ENCODE data around the gene COL23A1.

Gene COL23A1

DNA sequence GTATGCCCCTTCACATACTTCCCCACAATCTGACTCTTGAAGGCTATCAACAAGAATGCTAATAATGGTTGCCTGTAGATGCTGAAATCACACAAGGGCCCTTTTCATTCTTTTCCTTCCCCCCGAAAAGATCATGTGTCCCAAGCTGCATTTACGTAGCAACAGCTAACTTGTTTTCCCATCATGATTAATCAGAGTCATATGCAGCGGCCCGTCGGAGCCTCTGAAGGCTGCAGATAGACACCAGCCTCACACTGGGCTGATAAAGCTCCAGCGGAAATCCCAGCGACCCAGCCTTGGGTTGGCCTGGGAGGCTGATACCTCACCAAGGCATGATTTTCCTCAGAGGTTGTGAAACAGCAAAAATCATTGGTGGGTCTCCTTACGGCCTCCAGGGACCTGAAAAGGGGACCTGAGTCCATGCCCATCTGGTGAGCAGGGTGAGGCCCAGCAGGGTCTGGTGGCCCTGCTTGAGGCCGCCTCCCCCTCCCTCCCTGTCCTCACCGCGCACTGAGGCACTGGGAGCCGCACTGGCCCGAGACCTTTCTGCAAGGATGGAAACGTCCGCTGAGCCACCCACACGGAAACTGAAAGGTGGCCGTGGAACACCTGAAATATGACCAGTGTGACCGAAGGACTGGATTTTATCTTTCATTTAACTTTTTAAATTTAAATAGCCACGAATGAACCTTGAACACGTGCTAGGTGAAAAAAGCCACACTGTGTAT lies 243.4 kb downstream of the COL23A1 start:
- TF ChIP-seq, protein P1, sequence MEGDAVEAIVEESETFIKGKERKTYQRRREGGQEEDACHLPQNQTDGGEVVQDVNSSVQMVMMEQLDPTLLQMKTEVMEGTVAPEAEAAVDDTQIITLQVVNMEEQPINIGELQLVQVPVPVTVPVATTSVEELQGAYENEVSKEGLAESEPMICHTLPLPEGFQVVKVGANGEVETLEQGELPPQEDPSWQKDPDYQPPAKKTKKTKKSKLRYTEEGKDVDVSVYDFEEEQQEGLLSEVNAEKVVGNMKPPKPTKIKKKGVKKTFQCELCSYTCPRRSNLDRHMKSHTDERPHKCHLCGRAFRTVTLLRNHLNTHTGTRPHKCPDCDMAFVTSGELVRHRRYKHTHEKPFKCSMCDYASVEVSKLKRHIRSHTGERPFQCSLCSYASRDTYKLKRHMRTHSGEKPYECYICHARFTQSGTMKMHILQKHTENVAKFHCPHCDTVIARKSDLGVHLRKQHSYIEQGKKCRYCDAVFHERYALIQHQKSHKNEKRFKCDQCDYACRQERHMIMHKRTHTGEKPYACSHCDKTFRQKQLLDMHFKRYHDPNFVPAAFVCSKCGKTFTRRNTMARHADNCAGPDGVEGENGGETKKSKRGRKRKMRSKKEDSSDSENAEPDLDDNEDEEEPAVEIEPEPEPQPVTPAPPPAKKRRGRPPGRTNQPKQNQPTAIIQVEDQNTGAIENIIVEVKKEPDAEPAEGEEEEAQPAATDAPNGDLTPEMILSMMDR (IDR thresholded peaks at IDR 0.05; ENCODE audit: low read length, missing control alignments): no peak
- H3K4me3 ChIP-seq (replicated peaks; ENCODE audit: low read depth, low read length): no peak overlapping the region
- no peak for DNase-seq (ENCODE audit: low read depth)

DNA sequence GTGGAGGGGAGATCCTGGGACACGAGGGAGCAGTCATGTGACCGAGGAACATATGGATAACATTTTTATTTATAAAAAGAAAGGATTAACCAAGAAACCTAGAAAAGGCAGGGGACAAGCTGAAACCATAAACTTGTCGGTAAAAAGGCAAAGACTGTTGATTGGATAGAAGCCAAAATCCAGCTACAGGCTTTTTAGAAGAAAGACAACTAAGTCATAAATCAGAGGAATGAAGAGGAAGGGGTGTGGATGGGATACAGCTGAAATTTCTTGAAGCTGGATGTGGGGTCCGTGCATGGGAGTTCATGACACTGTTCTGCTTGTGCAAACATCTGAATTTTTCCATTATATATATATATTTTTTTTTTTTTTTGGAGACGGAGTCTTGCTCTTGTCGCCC lies 246.9 kb downstream of the COL23A1 start:
- TF ChIP-seq, protein P1 (IDR thresholded peaks at IDR 0.05; ENCODE audit: low read length, missing control alignments): no peak
- no peak for DNase-seq (ENCODE audit: low read depth)
- H3K4me3 ChIP-seq (replicated peaks; ENCODE audit: low read depth, low read length): no peak overlapping the region

DNA sequence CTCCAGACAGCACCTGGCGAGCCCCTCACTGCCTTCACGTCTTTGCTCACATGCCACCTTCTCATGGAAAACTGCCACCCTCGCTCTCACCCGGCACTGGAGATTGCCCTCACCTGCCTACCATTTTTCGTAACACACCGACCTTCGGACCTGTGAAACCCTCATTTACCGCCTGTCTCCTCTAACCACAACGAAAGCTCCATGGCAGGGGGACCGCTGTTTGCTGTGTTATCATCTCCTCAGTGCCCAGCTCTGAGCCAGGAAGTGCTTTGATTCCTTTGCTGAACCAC lies 248.4 kb downstream of the COL23A1 start:
- no peak overlapping the region for H3K4me3 ChIP-seq (replicated peaks; ENCODE audit: low read depth, low read length)
- TF ChIP-seq, protein P1 (IDR thresholded peaks at IDR 0.05; ENCODE audit: low read length, missing control alignments): no peak

DNA sequence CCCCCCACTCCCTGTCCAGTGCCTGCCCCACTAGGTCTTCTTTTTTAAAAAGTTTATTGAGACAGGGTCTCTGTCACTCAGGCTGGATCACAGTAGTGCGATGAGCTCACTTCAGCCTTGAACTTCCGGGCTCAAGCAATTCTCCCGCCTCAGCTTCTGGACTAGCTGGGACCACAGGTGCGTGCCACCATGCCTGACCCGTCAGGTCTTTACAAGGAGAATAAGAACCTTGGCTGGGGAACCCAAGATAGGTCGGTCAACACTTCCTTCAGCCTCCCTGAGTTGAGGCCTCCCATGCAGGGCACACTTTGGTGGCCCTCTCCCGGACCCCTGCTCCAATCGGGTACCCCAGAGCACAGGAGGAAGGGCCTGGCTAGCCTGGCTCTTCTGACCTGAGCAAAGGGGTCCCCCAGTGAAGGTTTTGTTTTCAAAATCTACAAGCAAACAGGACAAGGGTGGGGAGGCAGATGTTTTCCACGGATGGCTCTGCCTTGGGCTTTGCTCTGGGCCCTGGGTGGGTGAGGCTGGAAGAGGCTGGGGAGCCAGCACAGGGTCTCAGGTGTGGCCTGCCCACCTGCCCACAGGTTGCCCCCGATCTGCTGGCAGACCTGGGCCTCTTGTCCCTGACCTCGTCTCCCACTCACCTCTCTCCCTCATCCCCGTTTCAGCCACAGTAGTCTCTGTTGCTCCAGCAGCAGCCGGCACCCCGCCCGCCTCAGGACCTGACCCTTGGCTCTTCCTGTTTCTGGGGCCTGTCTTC lies 248.9 kb downstream of the COL23A1 start:
- no peak overlapping the region for H3K4me3 ChIP-seq (replicated peaks; ENCODE audit: low read depth, low read length)
- TF ChIP-seq, protein P1 (IDR thresholded peaks at IDR 0.05; ENCODE audit: low read length, missing control alignments): no peak
- no peak for DNase-seq (ENCODE audit: low read depth)

More for the DNA sequence above, 248.4 kb downstream of the COL23A1 start:
- DNase-seq (ENCODE audit: low read depth): no peak

DNA sequence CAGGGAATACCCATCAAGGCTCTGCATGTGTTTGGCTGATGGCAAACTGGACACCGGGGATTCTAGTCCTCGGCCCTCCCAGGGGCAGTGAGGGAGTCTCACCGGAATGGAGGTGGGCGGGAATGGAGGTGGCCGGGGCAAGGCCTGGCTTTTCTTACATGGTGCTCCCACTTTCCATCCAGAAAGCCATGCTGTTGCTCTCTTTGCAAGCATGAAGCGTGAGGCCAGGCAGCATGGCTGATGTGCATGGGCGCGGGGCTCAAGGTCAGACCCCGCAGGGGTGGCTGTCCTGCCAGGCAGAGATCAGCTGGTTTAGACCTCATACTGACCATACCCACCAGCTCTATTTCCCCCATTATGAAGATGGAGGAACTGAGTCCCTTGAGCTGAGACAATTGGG lies 249.6 kb downstream of the COL23A1 start:
- DNase-seq (ENCODE audit: low read depth): no peak
- TF ChIP-seq, protein P1 (IDR thresholded peaks at IDR 0.05; ENCODE audit: low read length, missing control alignments): no peak
- H3K4me3 ChIP-seq (replicated peaks; ENCODE audit: low read depth, low read length): no peak overlapping the region

DNA sequence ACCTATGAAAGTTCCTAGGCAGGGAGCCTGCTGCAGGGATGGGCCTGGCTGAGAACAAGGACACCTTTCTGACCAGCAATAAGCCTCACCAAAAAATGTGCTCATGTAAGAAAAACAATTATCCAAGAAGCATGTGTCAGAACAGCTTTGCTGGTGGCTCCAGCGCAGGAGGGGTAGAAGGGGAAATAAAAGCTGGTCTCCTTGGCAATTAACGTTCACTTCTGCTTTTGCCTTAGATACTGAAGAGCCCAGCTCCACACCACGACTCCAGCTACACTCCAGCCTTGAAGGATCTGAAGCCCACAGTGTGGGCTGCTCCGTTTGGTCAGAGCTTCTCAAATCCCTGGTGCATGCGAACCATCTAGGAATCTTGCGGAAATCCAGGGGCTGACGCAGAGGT lies 250.0 kb downstream of the COL23A1 start:
- no peak for DNase-seq (ENCODE audit: low read depth)
- TF ChIP-seq, protein P1 (IDR thresholded peaks at IDR 0.05; ENCODE audit: low read length, missing control alignments): no peak
- no peak overlapping the region for H3K4me3 ChIP-seq (replicated peaks; ENCODE audit: low read depth, low read length)

All from fibroblast of pulmonary artery (primary cell).